ENCODE data around the gene WEE1.

WEE1 gene

DNA sequence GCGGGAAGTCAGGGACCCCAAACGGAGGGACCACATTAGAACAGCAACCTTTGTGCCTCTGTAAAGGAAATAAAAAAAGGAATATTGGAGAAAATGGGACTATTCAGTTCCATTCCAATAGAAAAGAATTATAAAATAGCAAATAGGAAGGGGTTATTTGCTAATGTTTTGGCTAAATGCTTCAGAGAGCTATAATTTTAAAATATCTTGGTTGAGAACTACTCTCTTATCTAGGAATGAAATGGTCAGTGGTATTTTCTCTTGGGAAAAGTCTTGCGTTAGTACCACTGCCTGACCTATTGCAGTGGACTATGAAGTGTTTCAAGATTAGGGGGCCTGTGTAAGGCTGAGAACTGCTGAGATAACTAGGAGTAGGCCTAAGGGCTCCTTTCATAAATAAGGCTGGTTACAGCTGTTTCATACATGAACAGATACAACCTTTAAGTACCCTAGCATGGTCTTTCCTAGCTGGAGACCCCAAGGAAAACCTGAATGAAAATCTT, 6.9 kb upstream of the WEE1 start:
- TF ChIP-seq, protein P1, sequence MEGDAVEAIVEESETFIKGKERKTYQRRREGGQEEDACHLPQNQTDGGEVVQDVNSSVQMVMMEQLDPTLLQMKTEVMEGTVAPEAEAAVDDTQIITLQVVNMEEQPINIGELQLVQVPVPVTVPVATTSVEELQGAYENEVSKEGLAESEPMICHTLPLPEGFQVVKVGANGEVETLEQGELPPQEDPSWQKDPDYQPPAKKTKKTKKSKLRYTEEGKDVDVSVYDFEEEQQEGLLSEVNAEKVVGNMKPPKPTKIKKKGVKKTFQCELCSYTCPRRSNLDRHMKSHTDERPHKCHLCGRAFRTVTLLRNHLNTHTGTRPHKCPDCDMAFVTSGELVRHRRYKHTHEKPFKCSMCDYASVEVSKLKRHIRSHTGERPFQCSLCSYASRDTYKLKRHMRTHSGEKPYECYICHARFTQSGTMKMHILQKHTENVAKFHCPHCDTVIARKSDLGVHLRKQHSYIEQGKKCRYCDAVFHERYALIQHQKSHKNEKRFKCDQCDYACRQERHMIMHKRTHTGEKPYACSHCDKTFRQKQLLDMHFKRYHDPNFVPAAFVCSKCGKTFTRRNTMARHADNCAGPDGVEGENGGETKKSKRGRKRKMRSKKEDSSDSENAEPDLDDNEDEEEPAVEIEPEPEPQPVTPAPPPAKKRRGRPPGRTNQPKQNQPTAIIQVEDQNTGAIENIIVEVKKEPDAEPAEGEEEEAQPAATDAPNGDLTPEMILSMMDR (IDR thresholded peaks at IDR 0.05; ENCODE audit: extremely low read depth, insufficient read depth, missing control alignments) = no peak
- in situ Hi-C loops (cut with MboI; ENCODE audit: low pct_unique_long_range_greater_than_20kb, low sequenced_read_pairs, unreplicated experiment) = no loop called here
- no peak for DNase-seq (ENCODE audit: low spot score)

DNA sequence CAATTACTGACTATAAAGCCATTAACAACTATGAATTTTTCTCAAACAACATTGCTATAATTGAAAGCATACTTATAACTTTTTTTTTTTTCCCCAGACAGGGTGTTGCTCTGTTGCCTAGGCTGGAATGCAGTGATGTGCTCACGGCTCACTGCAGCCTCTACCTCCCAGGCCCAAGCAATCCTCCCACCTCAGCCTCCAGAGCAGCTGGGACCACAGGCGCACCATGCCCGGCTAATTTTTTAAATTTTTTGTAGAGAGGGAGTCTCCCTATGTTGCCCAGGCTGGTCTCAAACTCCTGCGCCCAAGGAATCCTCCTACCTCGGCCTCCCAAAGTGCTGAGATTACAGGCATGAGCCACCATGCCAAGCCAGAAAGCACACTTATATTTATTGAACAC, 6.1 kb upstream of the WEE1 start:
- TF ChIP-seq, protein P1 (IDR thresholded peaks at IDR 0.05; ENCODE audit: extremely low read depth, insufficient read depth, missing control alignments) = no peak
- no peak for DNase-seq (ENCODE audit: low spot score)
- in situ Hi-C loops (cut with MboI; ENCODE audit: low pct_unique_long_range_greater_than_20kb, low sequenced_read_pairs, unreplicated experiment) = no loop called here

DNA sequence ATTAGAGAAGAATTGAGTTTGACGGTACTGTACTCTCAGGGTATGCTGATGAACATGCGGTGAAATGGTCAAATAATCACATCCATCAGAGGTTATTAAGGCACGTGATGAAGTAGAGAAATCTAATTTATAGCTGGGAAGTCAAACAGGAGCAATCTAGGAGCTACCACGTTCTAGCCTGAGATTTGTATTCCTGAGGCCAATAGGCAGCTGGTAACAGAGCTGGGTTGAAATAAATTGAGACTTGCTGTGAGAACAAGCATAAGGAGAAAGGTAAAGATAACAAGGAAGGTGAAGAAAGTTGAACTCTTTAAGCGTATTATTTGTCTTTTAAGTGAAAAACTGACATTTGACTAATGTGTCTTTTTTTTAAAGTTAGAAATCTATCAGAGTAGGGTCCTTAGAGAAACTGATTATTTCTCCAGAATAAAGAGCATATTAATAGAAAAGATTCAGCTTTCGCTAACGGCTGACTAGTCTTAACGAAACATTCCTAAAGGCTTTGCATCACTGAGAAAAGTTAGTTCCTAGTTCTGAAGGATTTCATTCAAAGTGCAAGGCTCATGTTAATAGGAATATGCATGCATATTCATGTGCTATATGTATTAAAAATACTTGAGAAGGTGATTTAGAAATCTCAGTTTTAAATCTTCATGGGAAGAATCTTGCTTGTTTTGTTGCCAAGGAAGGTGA, 5.2 kb upstream of the WEE1 start:
- TF ChIP-seq, protein P1 (IDR thresholded peaks at IDR 0.05; ENCODE audit: extremely low read depth, insufficient read depth, missing control alignments) = no peak
- no peak for DNase-seq (ENCODE audit: low spot score)
- in situ Hi-C loops (cut with MboI; ENCODE audit: low pct_unique_long_range_greater_than_20kb, low sequenced_read_pairs, unreplicated experiment) = no loop called here

DNA sequence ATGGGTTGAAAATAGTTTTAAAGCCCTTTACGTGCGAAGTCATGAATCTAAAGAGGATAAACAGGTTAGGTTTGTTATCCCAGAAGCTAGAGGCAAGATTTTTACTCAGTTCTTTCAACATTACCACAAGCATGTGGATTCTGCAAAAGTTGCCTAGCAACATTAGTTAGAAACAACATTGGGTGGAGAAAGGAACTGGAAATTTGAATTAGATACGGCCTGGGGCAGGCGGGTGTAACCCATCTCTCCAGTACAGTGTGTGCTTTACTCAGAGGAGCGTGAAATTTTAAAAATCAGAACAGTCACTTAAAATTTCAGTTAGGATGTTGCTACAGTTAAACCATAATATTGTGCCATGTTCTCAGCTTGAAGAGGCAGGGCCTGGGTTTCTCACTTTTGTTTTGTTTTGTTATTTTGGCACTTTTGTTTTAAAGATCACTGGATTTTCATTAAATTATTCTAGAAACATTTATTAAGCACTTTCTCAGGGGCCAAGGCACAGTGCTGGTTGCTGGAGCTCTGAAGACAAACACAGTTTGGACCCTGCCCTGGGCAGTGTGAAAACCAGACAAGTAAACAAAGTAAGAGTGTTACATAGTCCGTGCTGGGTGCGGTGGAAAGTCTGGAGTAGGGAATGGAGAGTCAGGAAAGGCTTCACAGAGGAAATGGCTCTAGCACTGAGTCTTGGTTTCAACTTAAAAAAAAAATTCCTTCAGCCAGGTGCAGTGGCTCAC, 4.4 kb upstream of the WEE1 start:
- no peak for DNase-seq (ENCODE audit: low spot score)
- in situ Hi-C loops (cut with MboI; ENCODE audit: low pct_unique_long_range_greater_than_20kb, low sequenced_read_pairs, unreplicated experiment) = no loop called here
- TF ChIP-seq, protein P1 (IDR thresholded peaks at IDR 0.05; ENCODE audit: extremely low read depth, insufficient read depth, missing control alignments) = no peak

DNA sequence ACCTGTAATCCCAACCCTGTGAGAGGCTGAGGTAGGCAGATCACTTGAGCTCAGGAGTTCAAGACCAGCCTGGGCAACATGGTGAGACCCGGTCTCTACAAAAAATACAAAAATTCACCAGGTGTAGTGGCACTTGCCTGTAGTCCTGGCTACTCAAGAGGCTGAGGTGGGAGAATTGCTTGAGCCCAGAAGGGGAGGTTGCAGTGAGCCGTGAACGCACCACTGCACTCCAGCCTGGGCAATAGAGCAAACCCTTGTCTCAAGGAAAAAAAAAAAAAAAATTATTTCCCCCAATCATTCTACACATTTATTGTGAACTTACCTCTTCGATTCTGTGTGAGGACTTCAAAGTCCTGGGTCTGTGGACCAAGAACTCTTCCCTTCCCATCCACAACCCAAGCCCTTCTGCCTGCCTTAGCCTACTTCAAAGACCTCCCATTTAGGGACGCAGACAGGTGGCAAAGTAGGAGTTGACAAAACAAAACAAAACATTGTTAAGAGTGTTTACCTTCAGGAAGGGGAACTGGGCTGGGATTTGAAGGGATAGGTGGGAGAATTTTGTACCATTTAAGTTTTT, 3.8 kb upstream of the WEE1 start:
- TF ChIP-seq, protein P1 (IDR thresholded peaks at IDR 0.05; ENCODE audit: extremely low read depth, insufficient read depth, missing control alignments) = no peak
- in situ Hi-C loops (cut with MboI; ENCODE audit: low pct_unique_long_range_greater_than_20kb, low sequenced_read_pairs, unreplicated experiment) = no loop called here
- no peak for DNase-seq (ENCODE audit: low spot score)

DNA sequence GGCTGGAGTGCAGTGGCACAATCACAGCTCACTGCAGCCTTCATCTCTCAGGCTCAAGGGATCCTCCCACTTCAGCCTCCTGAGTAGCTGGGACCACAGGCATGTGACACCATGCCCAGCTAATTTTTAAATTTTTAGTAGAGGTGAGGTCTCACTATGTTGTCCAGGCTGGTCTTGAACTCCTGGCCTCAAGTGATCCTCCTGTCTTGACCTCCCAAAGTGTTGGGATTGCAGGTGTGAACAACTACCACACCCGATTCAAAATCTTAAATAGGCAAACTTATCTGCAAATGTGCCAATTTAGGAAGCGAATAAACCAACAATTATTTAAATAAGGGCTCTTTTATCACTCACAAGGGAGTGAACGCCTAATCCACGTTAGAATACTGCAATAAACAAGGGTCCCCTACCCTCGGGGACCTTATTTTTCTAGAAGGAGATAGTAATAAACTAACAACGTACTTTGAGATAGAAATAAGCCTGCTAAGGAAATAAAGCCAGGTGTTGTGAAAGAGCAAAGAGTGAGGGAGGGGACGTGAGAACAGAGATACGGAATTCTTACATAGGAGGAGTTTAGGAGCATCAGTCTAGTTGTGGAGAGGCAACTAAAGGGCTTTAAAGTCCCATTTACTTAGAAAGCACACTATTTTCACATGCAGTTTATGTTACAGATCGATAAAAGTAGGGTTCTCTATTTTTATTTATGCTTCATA, 3.0 kb upstream of the WEE1 start:
- in situ Hi-C loops (cut with MboI; ENCODE audit: low pct_unique_long_range_greater_than_20kb, low sequenced_read_pairs, unreplicated experiment) = no loop called here
- no peak for DNase-seq (ENCODE audit: low spot score)
- TF ChIP-seq, protein P1 (IDR thresholded peaks at IDR 0.05; ENCODE audit: extremely low read depth, insufficient read depth, missing control alignments) = no peak
